DOHH2 (cell line): ENCODE data around the gene CLCN1.

Source experiments
- H3F3A ChIP-seq: fragments of 200-600 bp; sonication (generic), shearing (Covaris generic); 2 replicates; pipeline ENCODE4 v1.6.0; 2016; ENCODE audit warnings: antibody characterized with exemption, mild to moderate bottlenecking; ENCODE audit not compliant: control insufficient read depth, insufficient read depth
- H3K27ac ChIP-seq: fragments of 200-600 bp; sonication (generic); 2 replicates; pipeline ENCODE4 v1.5.1; 2014; ENCODE audit warnings: low read depth, mild to moderate bottlenecking, low read length, moderate library complexity
- H3K27me3 ChIP-seq: fragments of 200-600 bp; sonication (generic); 2 replicates; pipeline ENCODE4 v1.6.1; 2014; ENCODE audit warnings: mild to moderate bottlenecking, low read length, mixed read lengths; ENCODE audit not compliant: control insufficient read depth
- H3K36me3 ChIP-seq: fragments of 200-600 bp; sonication (generic); 2 replicates; pipeline ENCODE4 v1.6.1; 2014; ENCODE audit warnings: mild to moderate bottlenecking, low read length, moderate library complexity, mixed read lengths; ENCODE audit not compliant: control insufficient read depth
- H3K4me1 ChIP-seq: fragments of 200-600 bp; sonication (generic); 2 replicates; pipeline ENCODE4 v1.6.1; 2014; ENCODE audit warnings: mild to moderate bottlenecking, low read length, mixed read lengths; ENCODE audit not compliant: control insufficient read depth
- H3K4me2 ChIP-seq: fragments of 200-600 bp; sonication (generic); 2 replicates; pipeline ENCODE4 v1.6.0; 2014; ENCODE audit warnings: mild to moderate bottlenecking, low read length, moderate library complexity
- H3K4me3 ChIP-seq: fragments of 200-600 bp; sonication (generic); 2 replicates; pipeline ENCODE4 v1.5.1; 2014; ENCODE audit warnings: mild to moderate bottlenecking, low read length, mixed read lengths
- H3K79me2 ChIP-seq: fragments of 200-600 bp; sonication (generic); 2 replicates; pipeline ENCODE4 v1.6.1; 2014; ENCODE audit warnings: mild to moderate bottlenecking, low read length, mixed read lengths; ENCODE audit not compliant: control insufficient read depth
- H3K9me2 ChIP-seq: fragments of 200-600 bp; sonication (generic); replicated peaks from 2 replicates; pipeline ENCODE4 v1.6.1; 2014; ENCODE audit warnings: mild to moderate bottlenecking, low read length, mixed read lengths; ENCODE audit not compliant: control insufficient read depth
- H3K9me3 ChIP-seq: fragments of 200-600 bp; sonication (generic); 2 replicates; pipeline ENCODE4 v1.6.1; 2014; ENCODE audit warnings: antibody characterized with exemption, low read length, mixed read lengths; ENCODE audit not compliant: control insufficient read depth, insufficient read depth
- H4K20me1 ChIP-seq: fragments of 200-600 bp; sonication (generic); 2 replicates; pipeline ENCODE4 v1.6.0; 2014; ENCODE audit warnings: low read depth, mild to moderate bottlenecking, antibody characterized with exemption, low read length, moderate library complexity; ENCODE audit not compliant: control insufficient read depth, insufficient read depth
- CTCF ChIP-seq: fragments of 200-600 bp; sonication (generic); IDR thresholded peaks from one replicate; pipeline ENCODE4 v1.5.1; 2014; ENCODE audit warnings: antibody characterized with exemption, mild to moderate bottlenecking, low read depth, low read length; ENCODE audit not compliant: poor library complexity, severe bottlenecking
- EZH2phosphoT487 ChIP-seq: fragments of 200-600 bp; sonication (generic); IDR thresholded peaks from 2 replicates; pipeline ENCODE4 v1.6.1; 2017; ENCODE audit warnings: borderline replicate concordance, mild to moderate bottlenecking, antibody characterized with exemption, low read length, moderate library complexity, mixed read lengths

Gene CLCN1

GRCh38 chr7:143304938-143305337, 11.0 kb upstream of the CLCN1 start:
- Histone ChIP-seq H3K4me2 (no peak overlapping the region), H3K4me1 (peaks cover 4% of the 10 kb centered on the region), H3K9me3 (no peaks in the 10 kb centered on the region), H4K20me1 (peaks cover 11% of the 10 kb centered on the region), H3K79me2 (peaks cover 13% of the 10 kb centered on the region; the same call in 1 of the 2 replicates), H3F3A (peaks cover 4% of the 10 kb centered on the region), H3K27ac (no peak overlapping the region), H3K4me3 (no peak overlapping the region), H3K27me3 (no peaks in the 10 kb centered on the region), H3K36me3 (peaks cover 93% of the 10 kb centered on the region), H3K9me2 (no peaks in the 10 kb centered on the region)
- no peak for TF ChIP-seq EZH2phosphoT487
- TF ChIP-seq CTCF: no peak

GRCh38 chr7:143305423-143306070, 10.4 kb upstream of the CLCN1 start:
- H3K79me2 ChIP-seq: peaks cover 10% of the 10 kb centered on the region; the same call in 1 of the 2 replicates
- TF ChIP-seq CTCF: peak; percentile 99
- TF ChIP-seq EZH2phosphoT487: no peak
- peaks cover 88% of the 10 kb centered on the region for H3K36me3 ChIP-seq
- H3F3A ChIP-seq: peaks cover 5% of the 10 kb centered on the region; the same call in 1 of the 2 replicates
- H3K4me1 ChIP-seq: peaks cover 11% of the 10 kb centered on the region
- H4K20me1 ChIP-seq: peaks cover 7% of the 10 kb centered on the region; the same call in 1 of the 2 replicates
- no peaks in the 10 kb centered on the region for H3K27me3 ChIP-seq
- no peak overlapping the region for H3K4me3 ChIP-seq
- H3K9me2 ChIP-seq: no peaks in the 10 kb centered on the region
- no peak overlapping the region for H3K27ac ChIP-seq
- no peaks in the 10 kb centered on the region for H3K9me3 ChIP-seq
- no peak overlapping the region for H3K4me2 ChIP-seq

GRCh38 chr7:143308632-143309031, 7.3 kb upstream of the CLCN1 start:
- Histone ChIP-seq H3K36me3 (peaks cover 60% of the 10 kb centered on the region), H3K4me2 (no peak overlapping the region), H3K9me3 (no peaks in the 10 kb centered on the region), H4K20me1 (peaks cover 7% of the 10 kb centered on the region; the same call in 1 of the 2 replicates), H3K4me1 (peaks cover 12% of the 10 kb centered on the region), H3K79me2 (peaks cover 10% of the 10 kb centered on the region; the same call in 1 of the 2 replicates), H3F3A (peaks cover 7% of the 10 kb centered on the region; the same call in 1 of the 2 replicates), H3K27me3 (no peaks in the 10 kb centered on the region), H3K4me3 (no peak overlapping the region), H3K9me2 (no peaks in the 10 kb centered on the region), H3K27ac (no peak overlapping the region)
- no peak for TF ChIP-seq CTCF
- TF ChIP-seq EZH2phosphoT487: no peak
